GM19025 (cell line): ENCODE results near the gene ABCC4.

Experiments used
- ATAC-seq: cut with Tn5 transposase; IDR thresholded peaks from one replicate; pipeline ENCODE4 v1.9.1; 2021; ENCODE audit warnings: mild to moderate bottlenecking, low read depth, moderate library complexity; ENCODE audit not compliant: unreplicated experiment

The ABCC4 gene

DNA sequence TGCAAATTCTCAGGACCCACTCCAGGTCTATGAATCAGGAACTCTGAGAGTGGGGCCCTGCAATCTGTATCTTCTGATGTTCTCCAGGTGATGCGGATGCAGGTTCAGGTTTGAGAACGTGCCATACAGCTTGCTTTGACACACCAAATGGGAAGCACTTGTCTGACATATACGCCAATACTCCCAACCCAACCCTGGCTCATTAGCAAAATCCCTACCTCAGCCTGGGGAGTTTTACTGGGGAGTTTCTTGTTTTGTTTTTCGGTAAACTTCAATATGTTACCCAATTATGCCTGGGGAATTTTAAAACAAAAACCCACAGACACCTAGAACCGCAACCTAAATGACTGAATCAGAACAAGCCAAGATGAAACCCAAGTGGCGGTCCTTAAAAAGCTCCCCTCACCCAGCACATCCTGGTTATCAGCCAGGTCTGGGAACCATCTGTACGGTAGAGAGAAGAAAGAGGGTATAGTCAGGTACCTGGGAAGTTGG is 41.2 kb downstream of the ABCC4 start:
- ATAC-seq = peak; percentile 39

DNA sequence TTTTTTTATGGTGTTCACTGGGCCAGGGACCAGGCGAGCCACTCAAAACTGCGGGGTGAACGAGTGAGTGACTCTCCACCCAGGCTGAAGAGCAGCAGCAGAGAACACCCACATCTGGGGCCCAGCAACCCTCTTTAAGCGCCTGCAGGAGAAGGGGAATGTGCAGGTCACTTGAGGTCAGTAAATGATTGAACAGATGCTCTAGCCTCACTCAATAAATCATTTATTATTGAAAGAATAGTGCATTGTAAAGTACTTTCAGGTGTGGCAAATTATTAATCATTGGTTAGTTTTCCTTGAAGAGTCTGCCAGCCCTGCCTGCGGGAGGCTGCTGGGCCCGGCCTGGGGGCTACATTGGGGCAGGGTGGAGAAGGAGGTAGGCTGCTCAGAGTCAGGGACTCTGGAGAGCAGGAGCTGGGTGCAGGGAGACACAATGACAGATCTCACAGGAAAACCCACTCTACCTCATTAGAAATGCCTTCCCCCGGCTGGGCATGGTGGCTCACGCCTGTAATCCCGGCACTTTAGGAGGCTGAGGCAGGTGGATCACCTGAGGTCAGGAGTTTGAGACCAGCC is 42.5 kb downstream of the ABCC4 start:
- peak; percentile 61 for ATAC-seq

DNA sequence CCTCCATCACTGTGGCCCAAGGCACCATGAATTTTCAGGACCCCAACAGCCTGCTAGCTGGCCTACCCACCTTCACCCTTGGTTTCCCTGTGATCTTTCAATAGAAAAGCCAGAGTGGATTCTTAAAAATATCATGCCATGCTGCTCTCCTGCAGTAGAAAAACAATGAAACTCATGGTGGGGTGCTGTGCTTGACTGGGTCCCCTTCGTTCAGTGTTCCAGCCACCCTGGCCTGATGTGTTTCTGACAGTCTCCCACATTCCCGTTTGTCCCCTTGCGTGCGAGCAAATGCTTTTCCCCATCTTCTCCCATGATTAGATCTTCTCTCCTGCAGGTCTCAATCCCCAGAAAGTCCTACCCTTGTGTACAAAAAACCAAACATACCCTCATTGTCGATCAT is 43.2 kb downstream of the ABCC4 start:
- no peak for ATAC-seq

DNA sequence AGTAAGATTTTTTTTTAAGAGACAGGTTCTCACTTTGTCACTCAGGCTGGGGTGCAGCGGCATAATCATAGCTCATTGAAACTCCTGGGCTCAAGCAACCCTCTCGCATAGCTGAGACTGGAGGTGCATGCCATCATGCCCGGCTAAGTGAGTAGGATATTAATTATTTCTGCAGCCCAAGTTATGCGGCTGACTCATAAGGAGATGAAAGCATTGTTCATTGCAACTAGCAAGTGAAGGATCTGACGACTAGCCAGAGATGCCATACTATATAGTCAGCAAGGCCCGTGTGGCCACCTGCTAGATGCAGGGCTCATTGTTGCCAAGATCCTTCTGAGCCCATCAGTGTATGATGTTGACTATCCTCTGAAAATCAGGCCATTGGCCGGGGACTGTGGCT is 45.2 kb downstream of the ABCC4 start:
- no peak for ATAC-seq

DNA sequence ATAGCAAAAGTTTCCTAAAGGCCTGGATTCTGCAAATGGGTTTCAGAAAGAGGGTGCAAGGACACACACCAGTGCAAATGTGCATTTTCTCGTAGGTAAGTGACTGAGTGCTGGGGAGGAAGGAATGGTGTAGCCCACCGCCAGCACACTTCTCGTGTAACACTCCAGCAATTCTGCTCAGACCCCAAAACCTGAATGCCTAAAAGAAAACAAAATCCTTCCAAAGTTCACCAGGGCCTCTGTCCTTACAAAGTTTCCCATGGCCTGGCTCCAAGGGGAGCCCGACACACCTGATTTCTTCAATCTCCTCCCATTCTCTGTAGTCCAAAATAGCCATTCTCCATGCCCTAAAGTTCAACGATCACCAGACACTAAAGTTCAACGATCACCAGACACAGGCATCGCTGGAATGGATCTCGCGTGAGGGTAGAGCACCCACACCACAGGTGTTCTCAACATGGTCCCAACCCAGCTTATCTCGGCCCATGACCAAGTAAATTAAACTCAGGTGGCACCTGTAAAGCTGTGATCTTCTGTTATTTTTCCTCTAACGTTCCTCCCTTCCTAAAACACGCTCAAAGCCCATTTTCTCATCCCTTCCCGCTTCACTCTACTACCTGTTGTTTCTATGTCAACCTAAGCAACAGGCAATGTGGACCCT is 46.0 kb downstream of the ABCC4 start:
- no peak for ATAC-seq

DNA sequence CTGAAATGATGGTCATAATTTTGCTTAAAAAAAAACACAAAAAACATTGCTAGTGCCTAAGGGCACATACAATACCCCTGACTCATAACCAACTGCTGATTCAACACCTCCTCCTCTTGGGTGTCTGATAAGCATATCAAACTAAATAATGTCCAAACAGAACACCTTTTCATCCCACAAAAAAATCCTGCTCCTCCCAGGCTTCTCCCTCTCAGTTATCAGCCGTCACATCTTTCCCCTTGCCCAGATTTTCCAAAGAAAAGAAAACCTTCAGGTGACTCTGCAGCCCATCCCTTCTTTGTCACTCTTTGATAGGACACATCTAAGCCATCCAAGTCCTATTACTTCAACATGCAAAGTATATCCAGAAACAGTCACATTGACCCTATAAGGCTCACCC is 46.9 kb downstream of the ABCC4 start:
- no peak for ATAC-seq

DNA sequence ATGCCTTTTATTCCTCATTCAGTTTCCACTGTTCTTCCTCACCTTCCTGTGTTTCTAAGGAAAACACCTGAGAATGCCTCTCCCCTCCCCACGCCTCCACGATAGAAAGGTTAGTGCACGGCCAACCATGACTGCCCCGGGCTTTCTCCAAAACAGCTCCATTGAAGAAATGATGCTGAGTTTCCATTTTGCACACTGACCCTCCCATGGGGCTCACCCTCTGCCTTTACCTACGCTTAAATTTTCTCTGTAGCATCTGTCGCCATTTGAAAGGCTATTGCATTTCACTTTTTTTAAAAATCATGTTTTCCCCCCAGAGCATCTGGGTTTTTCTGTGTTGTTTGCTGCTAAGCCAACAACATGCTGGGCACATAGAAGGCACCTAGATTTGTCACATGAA is 48.2 kb downstream of the ABCC4 start:
- ATAC-seq = no peak

DNA sequence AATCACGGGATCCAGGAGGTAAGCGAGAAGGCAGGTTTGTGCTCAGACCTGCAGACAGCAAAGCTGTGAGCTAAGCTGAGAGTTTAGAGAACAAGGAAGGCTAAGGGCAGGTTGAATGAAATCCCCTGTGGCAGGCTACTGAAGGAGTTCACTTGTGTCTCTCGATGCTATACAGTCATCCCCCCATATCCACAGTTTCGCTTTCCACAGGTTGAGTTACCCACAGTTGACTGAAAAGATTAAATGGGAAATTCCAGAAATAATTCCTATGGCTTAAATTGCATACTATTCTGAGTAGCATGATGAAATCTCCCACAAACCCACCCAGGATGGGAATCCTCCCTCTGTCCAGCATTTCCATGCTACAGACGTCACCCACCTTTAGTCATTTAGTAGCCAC is 49.6 kb downstream of the ABCC4 start:
- no peak for ATAC-seq

DNA sequence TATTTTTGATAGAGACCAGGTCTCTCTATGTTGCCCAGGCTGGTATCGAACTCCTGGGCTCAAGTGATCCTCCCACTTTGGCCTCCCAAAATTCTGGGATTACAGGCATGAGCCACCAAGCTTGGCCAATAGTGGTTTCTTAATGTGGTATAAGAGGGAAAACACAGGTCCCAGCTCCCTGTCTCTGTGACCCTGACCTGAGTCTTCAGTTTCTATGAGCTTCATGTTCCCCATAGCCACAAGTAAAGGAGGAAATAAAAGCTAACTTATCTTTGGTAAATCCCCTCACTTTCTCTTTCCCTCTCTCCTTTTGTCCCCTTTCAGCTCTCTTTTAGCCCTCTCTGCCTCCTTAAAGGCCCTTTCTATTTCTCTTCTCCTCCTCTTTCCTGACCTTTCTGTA is 50.3 kb downstream of the ABCC4 start:
- ATAC-seq = peak; percentile 43

DNA sequence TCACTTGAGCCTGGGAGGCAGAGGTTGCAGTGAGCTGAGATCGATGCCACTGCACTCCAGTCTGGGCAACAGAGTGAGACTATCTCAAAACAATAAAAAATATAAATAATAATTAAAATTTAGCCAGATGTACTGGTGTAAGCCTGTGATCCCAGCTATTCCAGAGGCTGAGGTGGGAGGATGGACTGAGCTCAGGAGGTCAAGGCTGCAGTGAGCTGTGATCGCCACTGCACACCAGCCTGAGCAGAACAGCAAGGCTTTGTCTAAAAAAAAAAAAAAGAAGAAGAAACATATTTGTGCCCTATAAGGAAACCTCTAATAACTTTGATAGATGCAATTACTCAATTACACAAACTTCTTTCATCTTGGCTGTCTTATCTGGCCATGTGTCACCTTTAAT is 52.3 kb downstream of the ABCC4 start:
- ATAC-seq = no peak

DNA sequence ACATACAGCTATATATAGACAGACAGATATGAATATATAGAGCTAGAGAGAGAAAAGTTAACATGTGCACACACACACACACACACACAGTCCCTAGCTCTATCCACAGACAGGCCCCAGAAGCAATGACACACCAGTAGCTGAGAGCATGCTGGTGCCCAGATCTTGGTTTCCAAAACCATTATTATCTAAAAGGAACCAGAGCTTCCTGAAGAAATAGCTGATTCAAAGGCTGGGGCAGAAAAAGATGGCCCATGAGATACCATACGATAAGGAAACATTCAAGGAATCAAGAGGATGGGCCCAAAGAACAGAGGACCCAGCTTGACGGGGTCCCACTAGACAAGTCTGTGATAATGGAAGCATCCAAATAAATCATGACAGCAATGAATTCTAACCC is 53.4 kb downstream of the ABCC4 start:
- no peak for ATAC-seq

DNA sequence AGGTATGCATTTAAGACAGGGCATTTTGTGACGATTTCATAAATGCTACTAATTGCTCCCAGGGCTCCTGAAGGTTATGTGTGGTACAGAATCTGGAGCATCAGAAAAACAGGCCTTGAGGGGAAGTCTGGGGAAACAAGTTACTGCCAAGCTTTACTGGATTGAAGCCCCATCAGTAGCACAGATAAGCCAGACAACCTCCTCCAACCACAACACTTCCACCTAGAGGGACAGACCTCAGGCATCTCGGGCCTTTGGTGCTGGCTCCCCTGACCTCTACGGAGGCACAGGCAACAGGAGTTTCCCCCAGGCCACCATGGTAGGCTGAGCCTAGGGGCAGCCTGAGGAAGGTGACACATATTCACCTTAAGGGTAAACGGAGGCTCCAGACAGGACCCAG is 54.1 kb downstream of the ABCC4 start:
- no peak for ATAC-seq

DNA sequence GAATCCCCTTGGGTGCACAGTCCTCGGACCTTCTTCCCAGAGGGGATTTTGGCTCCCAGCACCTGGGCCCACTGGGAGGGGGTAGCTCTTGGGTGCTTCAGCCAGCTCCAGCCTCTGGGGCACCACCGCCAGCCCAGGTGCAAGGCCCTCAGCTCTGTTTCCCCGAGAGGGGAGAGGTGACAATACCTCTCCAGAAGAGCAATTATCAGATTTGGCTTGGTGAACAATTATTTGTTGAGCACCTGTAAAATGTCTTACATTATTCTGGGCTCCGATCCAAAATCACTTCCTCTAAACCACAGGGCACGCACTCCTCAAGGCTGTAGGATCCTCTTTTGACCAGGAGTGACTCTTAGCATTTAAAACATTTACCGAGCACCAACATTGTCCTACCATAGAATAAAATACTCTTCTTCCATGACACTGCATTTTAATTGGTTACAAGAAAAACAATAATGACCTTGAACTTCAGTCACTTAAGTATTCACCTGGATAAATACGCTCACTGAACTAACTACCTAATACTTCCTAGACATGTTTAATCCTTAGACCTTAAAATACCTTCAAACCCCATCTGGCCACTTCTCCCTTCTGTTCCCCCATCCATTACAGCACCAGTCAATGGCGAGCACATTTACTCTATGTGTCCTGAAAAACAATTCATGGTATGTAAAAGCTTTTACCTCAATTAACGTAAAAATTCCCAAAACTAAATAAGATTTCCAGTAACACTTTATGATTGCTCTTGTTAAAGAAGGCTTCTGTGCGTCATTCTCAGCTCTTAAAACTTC is 54.8 kb downstream of the ABCC4 start:
- no peak for ATAC-seq

DNA sequence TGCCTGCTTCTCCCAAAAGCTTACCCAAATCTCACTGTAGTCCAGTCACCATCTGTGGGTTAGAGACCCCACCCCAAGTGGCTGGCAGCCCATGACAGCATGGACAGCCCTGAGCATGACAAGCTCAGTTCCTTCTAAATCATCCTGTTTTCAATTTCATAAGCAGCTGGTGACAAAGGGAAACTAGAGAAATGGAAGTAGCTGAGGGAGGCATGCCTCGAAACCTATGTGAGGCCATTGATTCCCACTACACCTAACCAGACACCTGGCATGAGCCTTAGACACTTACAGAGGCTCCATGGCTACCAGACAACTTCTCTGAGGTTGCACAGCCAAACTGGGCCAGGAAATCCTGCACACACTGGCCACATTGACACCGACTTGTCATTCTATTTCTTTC is 56.2 kb downstream of the ABCC4 start:
- ATAC-seq = peak; percentile 56

DNA sequence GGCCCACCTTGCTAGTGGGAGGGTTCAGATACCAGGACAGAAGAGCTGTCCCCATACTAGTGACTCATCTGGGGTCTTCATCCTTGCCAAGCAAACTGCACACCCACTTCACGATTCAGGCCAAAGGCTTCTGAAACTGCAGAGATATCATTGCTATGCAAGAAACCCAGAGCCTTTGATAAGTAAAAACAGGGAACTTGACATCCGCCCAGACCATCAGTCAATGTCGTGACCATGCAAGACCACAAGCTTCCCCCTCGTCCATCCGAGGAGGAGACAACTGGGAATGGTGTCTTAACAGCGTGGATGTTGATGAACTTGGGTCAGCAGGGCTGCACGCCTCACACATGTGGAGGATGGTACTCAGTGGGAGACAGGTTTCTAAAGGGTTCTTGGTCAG is 58.0 kb downstream of the ABCC4 start:
- ATAC-seq = no peak

DNA sequence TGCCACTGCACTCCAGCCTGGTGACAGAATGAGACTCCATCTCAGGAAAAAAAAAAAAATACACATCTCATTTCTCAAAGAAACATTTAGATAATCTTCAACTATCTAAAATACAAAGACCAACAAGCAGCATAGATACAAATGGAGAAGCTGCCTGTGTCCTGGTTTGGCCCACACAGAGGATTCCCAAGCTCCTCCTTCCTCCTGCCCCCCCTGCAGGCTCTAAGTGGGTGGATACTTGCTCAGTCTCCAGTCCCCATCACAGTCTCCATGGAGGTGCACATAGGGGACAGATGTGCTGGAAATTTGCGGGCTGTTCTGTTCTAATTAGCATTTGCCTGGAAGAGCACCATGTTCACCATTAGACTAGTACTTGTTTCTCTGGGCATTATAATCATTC is 59.9 kb downstream of the ABCC4 start:
- no peak for ATAC-seq

DNA sequence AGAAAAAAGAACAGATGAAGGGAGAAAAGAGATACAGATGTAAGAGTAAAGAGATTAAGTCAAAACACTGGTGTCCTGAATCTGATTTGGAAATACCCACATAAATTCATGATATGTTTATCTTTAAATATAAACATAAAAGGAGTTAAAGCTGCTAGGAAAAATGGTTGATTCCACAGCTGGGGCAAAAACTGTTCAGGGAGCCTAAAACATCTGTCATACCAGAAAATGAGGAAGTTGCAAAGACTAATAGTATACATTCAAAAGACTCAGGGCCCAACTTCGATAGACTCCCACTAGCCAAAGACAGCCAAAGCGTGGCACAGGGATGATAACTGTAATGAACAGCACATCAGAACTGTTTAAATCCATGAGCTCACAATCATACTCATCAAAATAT is 62.0 kb downstream of the ABCC4 start:
- ATAC-seq = no peak

DNA sequence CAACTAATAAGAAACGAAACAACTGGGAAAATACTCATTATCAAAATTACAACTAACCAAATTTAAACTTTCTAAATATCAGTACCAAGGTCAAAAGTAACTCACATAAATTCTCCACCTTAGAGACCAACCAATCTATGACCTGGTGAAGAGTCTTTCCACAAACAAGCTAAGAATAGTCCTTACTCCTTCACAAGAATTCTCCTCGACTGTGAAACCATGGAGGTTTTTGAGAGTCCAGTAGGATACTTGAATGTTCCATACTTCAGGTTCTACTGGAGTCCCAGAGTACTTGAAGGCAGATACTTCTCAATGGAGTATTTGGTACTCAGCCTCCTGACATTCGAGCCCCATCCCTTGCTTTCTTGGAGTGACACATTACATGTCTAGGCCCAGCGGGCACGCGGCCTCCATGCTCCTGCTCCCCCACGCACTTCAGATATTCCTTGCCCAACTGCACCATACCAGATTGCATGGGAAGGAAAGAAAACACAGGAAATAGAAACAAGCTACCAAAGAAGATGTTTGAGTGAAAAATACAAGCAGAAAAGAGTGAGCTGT is 63.9 kb downstream of the ABCC4 start:
- ATAC-seq = no peak

DNA sequence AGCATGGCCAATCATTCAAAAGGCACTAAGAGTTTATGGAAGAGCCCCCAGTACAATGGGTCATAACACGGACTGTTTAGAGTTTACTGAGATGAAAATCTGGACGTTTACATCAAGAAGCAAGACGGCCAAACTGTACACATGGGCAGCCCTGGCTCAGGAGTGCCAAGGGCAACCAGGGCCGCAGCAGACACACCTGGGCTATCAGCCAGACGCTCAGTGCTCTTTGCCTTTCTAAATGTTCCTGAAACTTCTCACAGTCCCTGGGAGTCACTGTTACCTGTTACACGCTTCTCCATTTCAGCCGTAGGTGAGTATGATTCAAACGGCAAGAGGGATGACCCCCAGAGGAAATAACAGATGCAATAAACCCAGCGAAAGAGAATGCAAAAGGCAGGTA is 64.5 kb downstream of the ABCC4 start:
- ATAC-seq = no peak

DNA sequence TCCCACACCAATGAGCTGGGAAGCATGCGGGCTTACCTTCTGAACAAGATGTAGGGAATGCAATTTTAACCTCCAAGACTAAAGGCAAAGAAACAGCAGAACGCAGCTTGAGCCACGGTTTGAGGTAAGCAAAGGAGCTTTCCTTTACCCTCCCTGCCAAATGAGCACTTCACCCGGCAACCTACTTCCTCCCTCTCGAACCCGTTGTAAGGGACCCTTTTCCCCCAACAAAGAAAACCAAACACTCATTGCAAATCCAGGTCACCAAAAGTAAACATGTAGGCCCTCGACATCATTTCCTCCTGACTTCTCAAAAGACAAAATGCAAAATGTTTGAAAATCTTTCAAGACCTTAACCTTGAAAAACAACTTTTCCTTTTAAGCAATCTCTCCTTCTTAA is 65.3 kb downstream of the ABCC4 start:
- no peak for ATAC-seq

DNA sequence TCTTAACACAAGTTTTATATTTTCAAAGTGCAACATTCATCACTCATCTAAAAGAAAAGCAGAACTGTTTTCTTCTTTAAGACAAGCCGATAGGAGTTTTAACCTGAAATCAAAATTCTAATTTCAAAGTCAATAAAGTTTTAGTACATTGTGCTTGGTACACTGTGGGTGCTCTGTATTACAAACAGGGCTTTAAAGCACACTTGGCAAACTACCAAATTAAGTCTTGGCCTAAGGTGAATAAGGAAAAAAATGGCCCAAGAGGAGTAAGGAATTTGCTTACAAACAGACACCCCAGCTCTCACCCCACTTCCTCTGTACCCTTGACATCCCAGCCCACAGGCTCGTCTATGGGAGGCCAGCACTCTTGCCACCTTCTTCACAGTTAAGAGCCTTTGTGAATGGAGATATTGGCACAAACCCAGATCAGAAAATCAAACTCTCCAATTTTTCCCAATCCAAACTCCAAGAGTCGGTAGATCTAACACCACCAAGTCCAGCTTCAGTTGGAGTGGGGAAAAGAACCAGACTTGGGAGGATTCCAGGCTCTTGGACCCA is 66.0 kb downstream of the ABCC4 start:
- ATAC-seq = no peak
